ENCODE results near the gene EFNB3.

Gene EFNB3

GRCh38 chr17:7720125-7720524, 15.1 kb downstream of the EFNB3 start:
- peak; percentile 51 to 64 for DNase-seq

DNA sequence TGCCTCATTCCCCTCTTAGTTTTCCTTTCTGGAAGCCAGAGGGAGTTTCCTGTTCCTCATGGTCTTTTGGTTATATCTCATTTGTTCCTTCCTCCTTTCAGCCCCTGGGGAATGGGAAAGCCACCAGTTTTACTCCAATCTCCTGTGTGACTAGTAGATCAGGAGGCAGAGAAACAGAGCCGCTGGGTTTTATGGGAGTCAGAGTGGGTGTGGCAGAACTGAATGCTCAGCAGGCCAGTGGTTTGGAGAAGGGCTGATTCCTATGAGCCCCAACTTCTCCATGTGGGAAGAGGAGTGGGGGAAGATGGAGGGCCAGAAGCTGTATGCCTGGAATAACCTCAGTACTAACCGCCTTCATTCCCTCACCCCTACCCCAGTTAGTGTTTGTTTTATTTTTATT, 16.6 kb downstream of the EFNB3 start:
- no peak for DNase-seq

DNA sequence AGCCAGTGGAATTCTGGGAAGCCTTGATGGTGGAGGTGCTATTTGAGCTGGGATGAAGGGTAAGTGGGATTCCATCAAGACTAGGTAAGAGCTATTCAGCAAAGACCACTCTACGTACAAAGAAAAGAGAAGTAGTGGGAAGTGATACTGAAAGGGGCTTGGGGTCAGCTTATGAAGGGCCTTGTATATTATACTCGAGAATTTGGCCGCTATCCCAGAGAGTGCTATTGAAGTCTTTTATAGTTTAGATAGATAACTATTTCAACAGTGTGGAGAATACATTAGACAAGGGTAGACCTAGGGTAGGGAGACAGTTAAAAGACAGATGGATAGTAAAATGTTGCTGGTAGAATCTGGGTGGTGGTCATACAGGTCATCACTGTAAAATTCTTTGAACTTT, 22.9 kb downstream of the EFNB3 start:
- DNase-seq: no peak

DNA sequence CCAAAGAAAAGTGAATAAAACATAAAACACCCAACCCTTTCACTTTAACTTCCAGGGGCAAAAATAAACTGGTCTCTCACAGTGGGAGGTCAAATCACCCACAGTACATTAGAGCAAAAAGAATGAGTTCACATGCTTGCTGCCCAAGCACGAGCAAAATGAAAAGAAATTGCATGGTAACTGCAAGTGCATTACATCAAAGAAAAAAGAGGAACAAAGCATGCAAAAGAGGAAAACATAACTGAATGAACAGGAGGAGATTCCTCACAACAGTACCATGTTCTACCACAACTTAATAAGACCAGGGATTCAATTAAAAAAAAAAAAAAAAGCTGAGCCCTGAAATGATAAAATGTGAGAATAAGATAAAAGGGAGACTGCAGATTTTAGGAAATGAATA, 24.8 kb downstream of the EFNB3 start:
- peak in 1 of 2 experiments; percentile 8 for DNase-seq

DNA sequence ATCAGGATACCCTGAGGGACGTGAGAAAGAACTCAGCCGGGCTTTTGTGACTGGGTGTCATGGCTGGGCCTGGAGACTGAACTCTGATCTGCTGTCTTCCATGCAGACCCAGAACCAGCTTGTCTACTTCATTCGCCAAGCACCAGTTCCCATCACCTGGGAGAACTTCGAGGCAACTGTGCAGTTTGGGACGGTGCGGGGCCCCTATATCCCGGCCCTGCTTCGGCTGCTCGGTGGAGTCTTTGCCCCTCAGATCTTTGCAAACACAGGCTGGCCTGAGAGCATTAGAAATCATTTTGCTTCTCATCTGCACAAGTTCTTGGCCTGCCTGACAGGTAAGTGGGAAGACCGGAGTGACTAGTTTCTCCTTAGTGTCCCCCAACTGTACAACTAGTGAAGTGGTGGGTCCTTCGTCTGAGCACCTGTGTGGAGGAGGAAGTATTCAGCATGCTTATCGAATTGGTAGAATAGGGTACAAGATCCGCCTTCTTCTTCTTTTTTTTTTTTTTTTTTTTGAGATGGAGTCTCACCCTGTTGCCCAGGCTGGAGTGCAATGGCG, 28.1 kb downstream of the EFNB3 start:
- DNase-seq: no peak

DNA sequence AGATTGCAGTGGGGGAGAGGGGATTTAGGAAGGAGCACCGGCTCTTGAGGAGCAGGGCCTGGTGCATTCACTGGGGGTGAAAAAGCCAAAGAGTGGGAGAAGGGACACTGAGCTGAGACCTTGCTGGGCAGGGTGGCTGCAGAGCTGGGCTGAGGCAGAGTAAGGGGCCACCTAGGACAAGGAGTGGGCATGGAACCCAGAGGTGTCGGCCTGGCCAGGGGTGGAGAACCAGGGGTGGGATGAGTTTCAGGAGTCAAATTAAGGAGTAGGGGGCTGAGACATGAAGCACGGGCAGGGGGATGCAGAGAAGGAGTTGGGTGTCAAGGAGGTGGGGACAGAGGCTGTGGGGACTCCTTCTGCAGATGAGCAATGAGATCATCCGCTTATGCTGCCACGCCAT, 32.6 kb downstream of the EFNB3 start:
- DNase-seq: no peak

GRCh38 chr17:7739746-7740145, 34.7 kb downstream of the EFNB3 start:
- no peak for DNase-seq

- DNase-seq: no peak
Observed at GRCh38 chr17:7740481-7741001, 35.5 kb downstream of the EFNB3 start.

DNA sequence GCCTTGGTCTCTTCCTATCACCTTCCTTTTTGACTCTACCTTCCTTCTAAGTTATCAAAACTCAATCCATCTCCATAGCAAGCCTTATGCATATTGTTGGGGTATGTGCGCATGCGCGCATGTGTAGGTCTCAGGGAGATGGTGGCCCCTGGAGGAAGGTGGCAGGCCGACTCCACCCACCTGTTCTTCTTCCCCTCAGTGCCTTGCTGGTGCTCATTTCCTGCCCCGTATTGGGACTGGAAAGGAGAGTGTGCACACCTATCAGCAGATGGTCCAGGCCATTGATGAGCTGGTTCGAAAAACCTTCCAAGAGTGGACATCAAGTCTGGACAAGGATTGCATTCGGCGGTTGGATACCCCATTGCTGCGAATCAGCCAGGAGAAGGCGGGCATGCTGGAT, 37.7 kb downstream of the EFNB3 start:
- no peak for DNase-seq

DNA sequence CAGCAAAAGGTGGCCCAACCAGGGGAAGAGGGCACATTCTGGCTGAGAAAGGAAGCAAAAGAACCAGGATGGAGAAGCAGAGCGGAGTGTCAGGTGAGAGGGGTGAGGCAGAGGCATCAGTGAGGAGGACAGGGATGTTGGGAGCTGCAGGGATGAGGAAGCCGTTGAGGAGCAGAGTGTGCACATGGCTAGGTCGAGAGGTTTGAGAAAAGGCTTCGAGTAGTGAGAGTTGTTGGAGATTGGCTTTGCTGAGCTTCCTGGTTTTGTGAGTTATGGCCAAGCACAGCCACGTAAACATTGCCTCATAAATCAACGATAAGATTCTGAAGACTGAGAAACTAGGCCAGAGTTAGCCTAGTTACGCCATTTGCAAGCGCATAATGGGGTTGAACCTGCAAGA, 39.4 kb downstream of the EFNB3 start:
- DNase-seq: no peak

GRCh38 chr17:7745748-7746470, 40.9 kb downstream of the EFNB3 start:
- no peak for DNase-seq

DNA sequence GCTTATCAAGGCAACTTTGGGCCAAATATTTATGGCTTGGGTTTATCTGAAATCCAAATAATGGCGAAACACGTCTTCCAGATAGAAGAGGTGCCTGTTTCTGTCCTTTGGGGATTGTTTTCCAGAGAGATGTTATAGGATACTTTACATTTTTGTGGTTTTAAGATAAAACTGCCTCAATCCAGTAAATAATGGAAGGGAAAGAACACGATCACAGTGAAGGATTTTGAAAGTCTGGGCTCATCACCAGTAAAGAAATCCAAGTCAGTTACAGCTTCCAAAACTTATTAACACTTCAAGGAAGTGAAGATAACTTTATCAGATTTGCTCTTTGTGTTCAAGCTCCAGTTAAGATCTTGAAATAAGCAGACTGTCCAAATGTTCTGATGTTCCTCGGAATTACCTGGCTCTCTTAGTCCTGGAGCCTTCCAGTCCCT, 42.7 kb downstream of the EFNB3 start:
- no peak for DNase-seq

- DNase-seq: no peak
Observed at GRCh38 chr17:7748076-7748775, 43.2 kb downstream of the EFNB3 start.

DNA sequence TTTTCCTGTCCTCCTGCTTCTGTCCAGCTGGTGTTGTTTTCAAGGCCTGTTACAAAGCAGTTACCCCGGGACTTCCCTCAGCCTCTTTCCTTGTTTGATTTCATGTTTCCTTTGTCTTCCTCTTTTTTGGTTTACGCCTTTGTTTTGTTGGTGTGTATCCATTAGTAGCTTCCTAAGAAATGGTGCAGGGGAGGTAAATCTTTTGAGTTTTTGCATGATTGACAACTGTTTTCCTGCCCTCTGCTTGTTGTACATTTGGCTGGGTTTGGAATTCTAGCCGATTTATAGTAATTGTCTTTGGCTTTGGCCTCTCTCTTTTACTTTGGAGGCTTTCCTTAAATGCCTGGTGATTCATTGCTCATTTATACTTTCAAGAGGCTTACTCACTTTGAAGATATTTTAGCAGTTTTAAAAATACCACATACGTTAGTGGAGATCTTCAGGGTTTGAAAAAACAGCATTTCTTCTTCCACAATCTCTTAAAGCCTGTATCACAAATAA, 45.4 kb downstream of the EFNB3 start:
- DNase-seq: no peak

DNA sequence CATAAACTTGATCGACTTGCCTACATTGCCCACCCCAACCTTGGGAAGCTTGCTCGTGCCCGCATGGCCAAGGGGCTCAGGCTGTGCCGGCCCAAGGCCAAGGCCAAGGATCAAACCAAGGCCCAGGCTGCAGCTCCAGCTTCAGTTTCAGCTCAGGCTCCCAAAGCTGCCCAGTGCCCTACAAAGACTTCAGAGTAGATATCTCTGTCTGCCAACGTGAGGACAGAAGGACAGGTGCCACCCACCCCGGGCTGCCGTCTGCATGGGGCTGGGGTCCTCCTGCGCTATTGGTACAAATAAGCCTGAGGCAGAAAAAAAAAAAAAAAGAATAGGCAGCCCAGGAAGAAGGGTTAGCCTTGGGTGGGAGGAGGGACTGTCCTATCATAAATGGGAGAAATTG, 49.7 kb downstream of the EFNB3 start:
- no peak for DNase-seq

DNA sequence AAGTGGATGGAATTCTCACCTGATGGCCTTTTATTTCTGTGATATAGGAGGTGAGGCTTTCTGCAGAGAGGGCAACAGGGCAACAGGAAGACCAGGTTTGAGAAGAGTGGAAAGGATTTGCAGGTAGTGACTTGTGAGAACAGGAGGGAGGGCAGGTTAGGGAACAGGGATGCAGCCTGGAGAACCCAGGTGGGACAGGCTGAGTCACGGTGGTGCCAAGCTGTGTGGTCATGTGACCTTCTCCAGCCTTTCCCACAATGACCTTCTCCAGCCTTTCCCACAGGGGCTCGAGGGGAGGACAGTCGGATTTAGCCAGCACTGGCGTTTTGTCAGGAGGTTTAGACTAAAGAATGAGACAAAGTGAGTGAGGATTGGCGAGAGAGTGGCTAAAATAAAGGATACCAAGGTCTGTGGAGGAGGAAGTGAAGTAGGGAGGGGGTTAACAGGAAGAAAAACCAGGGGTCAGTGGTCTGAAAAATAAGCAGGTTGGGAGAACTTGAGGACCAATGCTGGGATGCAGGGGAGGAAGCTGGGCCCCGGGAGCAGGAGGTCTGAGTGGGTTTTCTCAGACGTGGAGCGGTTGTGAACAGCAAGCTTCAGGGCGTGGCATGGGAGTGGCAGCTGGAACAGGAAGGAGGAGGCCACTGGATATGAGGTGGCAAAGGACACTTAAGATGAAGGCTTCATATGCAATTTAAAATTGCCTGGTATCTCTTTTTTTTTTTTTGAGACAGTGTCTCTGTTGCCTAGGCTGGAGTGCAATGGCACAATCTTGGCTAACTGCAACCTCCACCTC, 50.3 kb downstream of the EFNB3 start:
- no peak for DNase-seq

DNA sequence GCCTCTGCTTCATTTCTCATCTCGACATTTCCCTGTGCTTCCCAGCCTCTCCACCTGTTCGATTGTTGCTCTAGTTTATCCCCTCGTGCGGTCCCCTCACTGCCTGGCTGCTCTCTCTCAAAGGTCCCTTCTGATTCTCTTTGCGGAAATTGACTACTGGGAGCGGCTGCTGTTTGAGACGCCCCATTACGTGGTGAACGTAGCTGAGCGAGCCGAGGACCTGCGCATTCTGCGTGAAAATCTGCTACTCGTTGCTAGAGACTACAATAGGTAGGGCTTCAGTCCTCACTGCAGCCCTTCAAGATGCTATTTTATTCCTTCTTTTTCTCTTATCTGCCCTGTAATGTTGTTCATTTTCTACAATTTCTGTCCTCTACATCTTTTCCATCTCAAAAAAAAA, 52.0 kb downstream of the EFNB3 start:
- no peak for DNase-seq
